GM19438 (cell line): ENCODE results near the gene CRTC3.

Experiments used
- ATAC-seq: cut with Tn5 transposase; IDR thresholded peaks from one replicate; pipeline ENCODE4 v1.9.1; 2021; ENCODE audit warnings: low read depth; ENCODE audit not compliant: unreplicated experiment

CRTC3 gene

DNA sequence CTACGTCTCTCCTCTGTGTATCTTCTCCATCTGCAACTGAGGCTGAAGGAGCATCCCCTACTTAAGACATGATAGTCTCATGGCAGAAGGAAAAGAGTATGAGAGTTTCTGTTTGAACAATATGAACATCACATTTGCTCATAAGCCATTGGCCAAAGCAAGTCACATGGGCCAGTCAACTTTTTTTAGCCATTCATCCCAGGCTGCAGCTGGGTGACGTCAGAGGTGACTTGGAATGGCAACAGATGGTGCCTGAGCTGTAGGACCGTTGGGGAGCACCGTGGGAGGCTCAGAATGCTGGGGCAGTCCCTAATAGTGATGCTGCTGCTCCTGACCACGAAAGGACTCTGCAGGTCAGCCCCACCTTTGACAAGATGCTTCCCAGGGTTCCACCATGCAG lies 58.7 kb downstream of the CRTC3 start:
- ATAC-seq = no peak

DNA sequence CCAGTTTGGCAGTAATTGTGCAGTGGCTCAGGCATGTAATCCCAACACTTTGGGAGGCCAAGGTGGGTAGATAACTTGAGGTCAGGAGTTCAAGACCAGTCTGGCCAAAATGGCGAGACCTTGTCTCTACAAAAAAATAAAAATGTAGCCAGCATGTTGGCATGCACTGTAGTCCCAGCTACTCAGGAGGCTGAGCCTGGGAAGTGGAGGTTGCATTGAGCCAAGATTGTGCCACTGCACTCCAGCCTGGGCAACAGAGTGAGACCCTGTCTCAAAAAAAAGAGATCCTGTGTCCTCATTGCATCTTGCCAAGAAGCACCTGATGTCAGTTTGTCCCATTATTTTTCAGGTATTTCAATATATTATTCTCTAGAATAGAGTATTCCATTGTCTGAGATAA lies 61.8 kb downstream of the CRTC3 start:
- no peak for ATAC-seq

DNA sequence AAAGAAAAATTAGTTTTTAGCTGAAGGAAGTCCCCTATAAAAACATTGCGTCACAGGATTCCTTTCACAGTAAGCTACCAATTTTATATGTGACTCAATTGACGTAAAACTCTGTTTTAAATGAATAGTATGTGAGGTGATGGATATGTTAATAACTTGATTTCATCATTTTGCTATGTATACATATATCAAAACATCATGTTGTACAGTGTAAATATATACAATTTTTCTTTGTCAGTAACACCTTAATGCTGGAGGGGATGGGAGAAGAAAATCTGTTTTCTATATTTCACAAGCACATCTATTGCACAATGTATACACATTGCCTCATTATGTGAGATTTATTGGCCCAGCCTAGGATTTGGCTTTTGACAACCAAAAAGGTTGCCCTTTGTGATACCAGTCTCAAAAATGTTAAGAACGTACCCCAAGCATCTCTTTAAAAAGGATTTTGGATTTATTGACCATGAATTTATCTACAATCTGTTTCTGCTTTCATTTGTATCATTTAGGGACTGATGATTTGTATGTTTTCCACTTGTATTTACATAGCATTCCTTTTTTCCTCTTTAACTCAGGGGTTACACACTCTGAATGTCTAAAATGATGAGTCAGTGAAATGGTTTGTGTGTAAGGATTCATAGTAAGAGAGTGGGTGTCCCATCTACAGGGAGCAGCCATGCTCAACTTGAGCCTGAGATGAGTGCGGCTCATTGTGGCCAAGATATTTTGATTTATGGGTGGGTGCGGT lies 62.6 kb downstream of the CRTC3 start:
- no peak for ATAC-seq

DNA sequence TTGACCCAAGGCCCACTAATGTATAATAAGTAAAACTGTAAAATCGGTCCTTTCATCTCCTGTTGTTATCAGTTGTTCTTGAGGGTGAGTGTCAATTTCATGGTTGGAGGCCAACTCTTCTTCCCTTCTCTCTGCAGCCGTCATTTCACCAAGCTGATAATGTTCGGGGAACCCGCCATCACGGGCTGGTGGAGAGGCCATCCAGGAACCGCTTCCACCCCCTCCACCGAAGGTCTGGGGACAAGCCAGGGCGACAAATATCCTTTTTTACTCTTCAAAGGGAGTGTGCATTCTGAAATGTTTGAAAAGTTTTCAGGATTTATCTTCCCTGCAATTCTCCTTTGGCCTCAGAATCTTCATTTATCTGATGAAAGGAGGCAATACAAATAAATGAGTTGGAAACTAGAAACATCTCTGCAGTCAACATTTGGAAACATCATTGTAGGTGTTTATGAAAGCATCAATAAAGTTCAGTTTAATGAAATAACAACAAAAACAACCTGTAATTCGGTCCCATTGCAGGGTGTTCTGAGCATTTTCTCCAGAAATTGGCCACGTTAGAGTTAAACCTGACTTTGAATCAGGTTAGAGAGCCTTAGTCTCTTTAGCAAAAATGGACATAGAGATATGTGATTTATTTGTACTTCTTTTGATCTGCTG lies 63.9 kb downstream of the CRTC3 start:
- no peak for ATAC-seq

DNA sequence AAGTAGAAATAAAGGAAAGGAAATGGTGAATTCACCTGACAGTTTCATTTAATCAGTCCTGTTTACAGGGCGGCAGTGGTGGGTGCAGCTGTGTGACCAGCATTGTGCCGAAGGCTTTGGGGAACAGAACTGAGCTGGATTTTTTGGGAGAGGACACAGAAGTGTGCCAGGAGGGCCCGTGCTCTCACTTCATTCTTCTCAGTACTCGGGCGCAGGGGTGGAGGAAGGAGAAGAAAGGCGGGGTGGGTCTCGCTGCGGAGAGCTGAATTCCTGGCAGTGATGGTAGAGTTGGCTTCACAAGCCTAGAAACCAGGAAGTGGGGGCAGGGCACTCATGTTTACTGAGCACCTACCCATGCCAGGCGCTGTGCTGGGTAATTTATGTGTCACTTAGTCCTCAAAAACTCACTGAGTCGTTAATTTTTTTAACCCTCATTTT lies 64.6 kb downstream of the CRTC3 start:
- ATAC-seq = no peak

DNA sequence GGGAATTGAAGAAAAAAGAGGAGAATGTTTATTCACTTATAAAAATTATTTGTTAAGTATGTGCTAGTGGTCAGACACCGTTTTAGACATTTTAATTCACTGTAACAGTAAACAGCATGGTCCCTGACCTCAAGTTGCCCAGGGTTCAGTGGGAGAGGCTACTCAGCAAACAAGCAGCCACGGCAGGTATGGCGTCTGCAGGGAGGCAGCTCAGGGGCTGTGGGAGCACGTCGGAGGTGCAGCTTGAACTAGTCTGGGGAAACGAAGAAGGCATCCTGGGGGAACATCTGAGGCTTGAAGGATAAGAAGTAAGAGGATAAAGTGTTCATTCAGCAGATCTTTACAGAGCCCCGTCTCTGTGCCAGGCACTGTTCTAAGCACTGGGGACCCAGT lies 66.0 kb downstream of the CRTC3 start:
- no peak for ATAC-seq

DNA sequence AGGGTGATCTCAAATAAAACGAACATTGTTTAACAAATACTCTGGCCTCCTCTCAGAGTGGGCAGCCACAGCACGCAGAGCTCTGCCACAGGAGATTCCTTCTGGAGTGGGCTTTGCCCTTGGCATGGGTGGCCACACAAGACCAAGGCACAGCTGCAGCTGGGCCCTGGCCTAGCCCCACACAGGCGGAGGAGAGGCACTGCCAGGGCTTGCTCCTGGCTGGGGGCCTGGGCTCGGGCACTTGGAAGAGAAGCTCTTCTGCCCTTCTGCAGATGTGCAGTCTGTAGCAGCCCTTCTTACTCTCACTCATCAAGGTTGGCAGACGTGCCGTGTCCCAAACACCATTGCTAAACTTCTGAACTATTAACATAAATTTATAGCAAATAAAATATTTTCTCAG lies 67.2 kb downstream of the CRTC3 start:
- no peak for ATAC-seq

DNA sequence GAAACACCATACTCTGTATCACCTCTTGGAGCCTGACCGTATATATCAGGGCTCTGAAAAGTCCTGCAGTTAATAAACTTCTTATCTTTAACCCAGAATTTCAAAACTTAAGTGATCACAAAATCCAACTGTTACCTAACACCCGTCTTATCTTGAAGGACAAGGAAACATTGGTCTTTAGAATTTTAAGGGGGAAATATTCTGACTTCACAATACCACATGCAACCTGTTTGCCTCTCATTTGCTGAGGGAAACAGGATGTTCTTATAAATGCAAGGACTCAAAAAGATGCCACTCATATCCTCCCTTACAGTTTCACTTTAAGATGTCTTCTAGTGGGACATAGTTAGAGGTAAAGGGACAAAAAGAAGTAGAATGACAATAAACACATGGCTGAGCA lies 67.9 kb downstream of the CRTC3 start:
- ATAC-seq = peak; percentile 40

DNA sequence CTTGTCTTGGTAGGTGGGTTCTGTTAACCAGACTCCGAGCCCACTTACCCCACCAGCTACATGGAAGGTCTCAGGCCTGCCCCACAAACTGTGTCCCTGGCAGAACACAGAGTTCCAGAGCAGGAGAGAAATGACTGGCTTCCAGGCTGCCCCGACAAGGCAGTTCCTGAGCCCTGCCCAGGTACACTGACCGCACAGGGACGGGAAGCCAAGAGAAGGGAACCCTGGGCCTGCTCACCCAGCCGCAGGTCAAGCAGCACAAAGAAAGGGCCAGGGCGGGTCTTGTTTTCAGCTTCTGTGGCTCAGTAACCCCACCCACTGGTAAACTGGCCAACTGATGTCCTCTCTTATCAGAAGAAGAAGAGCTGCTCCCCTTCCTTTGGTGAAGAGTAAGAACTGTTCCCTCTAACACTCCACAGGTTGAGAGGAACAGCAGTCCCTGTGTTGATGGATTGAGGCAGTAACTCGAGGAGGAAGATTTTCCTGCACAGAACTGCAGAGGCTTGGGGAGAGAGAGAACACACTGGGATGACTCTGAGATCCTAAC lies 68.4 kb downstream of the CRTC3 start:
- peak; percentile 43 for ATAC-seq

DNA sequence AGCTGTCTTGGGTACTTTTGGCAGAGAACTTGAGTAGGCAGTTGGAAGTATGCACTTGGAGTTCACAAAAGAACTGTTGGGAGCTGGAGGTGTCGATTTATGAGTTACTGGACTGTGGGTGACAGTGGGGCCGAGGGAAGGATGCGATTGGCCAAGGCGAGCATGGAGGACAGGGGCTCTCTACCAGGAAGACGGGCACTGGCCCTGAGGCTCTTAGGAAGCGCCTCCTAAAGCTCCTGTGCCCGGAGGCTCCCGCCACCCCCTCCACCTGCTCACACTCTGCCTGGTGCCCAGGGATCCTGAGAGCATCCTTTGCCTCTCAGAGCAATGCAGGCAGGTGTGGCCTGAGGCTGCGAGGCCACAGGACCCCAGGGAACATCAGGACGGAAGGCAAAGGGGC lies 69.0 kb downstream of the CRTC3 start:
- no peak for ATAC-seq

DNA sequence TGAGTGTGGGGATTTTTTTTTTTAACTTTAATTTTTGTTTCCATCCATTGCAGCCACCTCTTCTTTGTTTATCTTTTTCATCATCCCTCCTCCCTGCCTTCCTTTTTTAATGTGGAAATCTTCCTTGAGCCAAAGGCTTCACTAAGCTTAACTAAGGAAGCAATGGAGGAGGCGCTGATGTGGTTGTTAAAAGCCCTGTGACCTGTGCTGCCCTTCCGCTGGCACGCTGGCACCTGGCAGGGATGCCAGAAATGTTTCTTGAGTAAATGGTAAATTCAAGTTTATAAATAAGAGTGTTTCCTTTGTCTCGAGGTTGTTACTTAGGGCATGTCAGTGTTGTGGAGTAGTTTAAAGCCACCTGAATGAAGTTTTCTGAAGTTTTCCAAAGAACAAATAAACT lies 69.4 kb downstream of the CRTC3 start:
- ATAC-seq = no peak

DNA sequence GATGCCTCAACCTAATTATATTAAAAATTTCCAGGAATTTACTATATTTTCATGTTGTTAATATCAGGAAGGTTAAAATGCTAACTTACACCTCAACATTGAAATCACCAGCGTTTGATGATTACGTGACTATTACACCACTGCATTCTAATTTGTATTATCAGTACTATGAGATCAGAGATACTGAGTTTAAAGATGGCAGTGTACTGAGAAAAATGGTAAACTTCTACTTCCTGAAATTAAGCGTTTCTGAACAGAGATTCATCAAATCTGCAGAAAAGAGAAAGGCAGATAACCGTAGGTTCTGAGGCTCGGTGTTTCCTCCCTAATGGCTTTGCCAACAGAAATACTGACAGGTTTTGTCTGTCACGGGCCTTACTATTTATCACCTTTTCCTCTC lies 69.9 kb downstream of the CRTC3 start:
- no peak for ATAC-seq

DNA sequence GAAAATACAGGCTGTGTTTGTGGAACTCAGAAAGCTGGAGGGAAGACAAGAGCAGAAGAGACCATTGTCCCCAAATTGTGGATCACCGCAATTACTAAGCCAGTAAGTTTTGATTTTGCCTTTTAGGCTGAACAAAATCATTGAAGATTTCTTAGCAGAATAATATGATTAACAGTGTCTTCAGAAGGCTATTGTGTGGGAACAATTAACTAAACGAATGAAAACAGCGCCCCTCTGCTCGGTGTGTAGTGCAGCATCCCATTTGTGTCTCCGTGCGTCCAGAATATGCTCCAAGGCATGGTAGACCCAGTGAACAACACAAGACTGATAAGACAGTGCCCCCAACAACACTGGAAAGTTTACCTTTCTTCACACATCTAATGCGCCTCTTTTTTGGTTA lies 71.2 kb downstream of the CRTC3 start:
- ATAC-seq = no peak

DNA sequence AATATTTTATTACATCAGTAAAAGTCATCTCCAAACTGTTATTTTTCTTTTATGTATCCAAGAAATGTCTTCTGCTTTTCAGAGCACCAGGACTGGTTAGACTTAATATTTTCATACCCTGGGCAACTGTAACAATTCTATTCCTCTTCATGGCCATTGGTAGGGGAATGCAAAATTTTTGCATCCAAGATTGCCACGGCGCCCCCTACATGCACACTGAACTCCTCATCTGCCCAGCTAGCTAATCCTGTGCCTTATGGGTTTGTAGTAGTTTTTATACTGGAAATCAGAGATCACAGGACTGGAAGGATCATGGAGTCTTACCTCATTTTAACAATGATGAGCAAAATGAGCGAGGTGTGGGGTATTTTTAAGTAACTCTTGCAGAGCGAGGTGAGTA lies 74.2 kb downstream of the CRTC3 start:
- ATAC-seq = no peak

DNA sequence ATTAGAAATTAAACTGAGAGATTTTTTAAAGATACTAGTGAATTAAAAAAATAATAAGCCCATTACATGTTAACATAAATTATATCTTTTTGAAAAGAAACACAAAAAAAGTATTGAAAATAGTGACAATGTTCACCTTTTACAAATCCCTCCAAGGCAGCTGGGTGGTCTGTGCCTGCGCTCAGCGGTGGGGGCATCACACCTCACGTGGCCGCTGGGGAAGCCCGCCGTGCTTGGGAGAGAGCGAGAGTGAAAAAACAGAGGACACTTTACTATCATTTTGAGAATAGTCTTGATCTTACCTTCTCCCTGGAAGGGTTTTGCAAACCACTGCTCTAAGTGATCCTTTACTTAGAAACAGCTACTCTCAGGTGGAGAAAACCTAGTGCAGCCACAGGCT lies 76.9 kb downstream of the CRTC3 start:
- ATAC-seq = no peak

DNA sequence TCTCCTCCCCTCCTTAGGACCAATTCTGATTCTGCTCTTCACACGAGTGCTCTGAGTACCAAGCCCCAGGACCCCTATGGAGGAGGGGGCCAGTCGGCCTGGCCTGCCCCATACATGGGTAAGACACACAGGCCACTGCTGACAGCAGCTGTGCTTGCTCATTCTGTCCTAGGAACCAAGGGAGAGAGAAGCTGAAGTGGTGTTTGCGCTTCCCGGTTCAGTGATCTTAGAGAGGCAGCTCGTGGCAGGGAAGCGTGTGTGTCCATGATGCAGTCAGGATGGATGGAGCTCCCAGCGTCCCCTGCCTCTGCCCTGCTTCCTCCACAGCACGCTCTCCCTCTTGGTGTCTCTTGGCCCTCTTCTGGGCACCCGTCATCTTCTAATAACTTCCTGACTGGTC lies 77.6 kb downstream of the CRTC3 start:
- ATAC-seq = no peak

DNA sequence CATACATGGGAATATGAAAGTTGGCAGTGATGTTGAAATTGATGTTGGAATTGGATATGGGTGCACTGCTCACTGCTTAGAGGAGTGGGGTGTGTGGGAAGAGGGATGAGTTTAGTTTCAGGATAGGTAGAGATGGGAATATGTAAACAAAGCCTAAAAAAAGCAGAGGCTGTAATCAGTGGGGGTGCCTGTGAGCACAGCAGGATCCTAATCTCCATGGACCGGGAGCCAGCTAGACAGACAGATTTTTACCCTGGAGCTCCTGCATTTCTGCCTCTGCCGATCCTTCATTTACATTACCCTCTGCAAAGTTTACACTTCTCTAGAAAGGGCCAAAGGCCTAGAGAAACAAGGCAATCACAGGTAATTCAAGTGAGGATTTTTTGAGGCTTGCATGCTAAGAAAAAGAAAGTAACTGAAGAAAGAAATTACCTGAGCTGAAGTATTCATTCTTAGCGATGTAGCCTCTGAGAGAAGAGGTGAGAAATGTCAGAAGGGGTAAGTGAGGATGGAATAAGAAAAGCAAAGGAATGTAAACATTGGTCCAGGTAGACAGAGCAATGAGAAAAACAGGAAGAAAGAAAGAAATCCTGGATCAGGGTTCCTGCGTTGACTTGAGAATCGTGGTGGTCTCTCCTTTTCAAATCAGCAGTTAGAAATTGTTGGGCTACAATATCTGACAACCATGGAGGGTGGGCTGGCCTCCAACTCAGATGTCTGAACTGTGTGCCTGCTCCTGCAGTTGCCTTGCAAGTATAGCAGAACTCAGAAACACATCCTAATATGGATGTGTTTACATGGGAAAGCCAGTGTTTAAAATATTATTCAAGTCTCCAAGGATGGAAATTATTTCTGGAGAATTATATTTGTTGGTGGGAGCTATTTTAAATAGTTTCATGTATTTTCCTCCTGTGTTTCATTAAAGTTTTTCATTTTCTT lies 79.8 kb downstream of the CRTC3 start:
- ATAC-seq = no peak

DNA sequence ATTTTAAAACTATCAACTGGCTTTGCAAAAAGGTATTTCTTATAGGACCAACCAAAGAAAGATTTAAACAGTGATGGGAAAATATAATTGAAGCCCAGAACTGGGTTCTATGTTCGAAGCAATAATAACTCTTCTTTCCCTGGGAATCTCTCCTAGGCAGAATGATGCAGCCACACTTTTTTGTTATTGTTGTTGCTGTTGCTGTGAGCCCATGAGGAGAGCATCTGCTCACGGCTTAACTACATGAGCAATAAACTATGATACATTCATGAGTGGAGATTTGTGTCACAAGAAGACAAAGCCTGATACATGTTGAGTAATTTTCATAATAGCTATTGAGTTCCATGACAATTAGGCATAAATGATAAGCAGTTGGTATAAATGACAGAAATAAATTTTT lies 80.5 kb downstream of the CRTC3 start:
- ATAC-seq = no peak

DNA sequence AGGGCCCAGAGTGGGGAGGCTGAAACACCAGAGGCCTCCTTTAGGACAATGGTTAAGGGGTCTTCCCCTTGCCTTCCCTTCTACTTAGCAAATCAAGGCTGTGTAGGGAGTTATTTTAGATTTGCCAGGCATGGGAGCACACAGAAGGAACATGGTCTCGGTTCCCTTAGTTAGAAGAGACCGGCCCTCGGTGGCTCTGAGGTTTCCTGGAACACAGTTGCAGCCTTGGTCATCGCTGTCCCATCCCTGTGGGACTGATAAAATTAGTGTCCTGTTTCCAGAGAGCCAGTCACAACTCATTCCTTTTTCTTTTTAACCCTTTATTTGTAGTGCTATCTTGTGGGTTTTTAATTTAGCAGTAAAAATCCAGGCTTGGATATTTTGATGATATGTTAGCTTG lies 81.4 kb downstream of the CRTC3 start:
- ATAC-seq = no peak

DNA sequence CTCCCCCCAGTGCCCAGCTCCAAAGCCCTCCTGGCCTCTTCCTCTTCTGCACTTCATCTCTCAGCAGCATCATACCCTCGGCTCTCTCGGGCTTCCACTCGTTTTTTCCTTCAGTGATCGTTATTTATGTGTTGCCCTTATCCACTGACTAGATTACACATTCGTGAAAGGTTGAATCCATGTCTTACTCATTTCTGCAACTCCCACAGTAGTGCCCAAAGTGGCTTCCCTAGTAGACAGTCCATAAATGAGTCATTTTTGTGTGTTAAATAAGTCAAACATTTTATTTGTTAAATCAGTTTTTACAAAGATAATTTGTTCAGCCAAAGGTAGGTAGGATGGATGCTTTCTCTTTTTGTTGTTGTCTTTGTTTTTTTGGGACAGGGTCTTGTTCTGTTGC lies 87.4 kb downstream of the CRTC3 start:
- no peak for ATAC-seq

DNA sequence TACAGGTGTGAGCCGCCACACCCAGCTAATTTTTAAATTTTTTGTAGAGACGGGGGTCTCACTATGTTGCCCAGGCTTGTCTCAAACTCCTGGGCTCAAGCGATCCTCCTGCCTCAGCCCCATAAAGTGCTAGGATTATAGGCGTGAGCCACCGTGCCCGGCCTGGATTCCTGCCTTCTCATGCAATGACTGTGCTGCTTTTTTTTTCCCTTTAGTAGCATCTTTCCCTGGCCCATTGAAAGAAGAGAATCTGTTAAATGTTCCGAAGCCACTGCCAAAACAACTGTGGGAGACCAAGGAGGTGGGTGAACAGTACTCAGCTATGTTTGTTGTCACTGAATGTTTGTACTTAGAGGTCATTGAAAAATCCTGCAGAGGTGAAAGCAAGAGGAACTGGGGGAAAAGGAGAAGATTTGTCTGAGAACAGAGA lies 88.0 kb downstream of the CRTC3 start:
- ATAC-seq = no peak
